OCI-LY7 (cell line): ENCODE results near the gene KLHL26. TPM values are rescaled to one million over a fixed set of nuclear protein-coding genes. Genes with fewer than 3 reads are reported as not detected.
A peak's percentile ranks its signal among the peaks of the same experiment; 100 is the strongest.

Experiments used
- BruUV-seq: library from RNA; stranded (reverse); fragments of 400-500 nt; replicated peaks from 2 replicates; lab custom pipeline; 2021; lab: Mats Ljungman, UMichigan
- CTCF ChIA-PET: fragments of 300-600 bp; sonication (Branson Sonifier 250); formaldehyde crosslinking; loops from one replicate; lab custom pipeline; 2022; ENCODE audit warnings: antibody characterized with exemption; ENCODE audit not compliant: unreplicated experiment; lab: Charles Lee
- POLR2A ChIA-PET: fragments of 300-600 bp; sonication (Branson Sonifier 250); formaldehyde crosslinking; loops from one replicate; lab custom pipeline; 2022; ENCODE audit warnings: antibody characterized with exemption; lab: Charles Lee
- DNase-seq: peaks from one replicate; pipeline ENCODE4 v3.0.0-alpha.2; 2015; ENCODE audit warnings: low spot score
- H2AFZ ChIP-seq: fragments of 200-600 bp; sonication (generic), shearing (Covaris generic); 2 replicates; pipeline ENCODE4 v1.6.1; 2014; ENCODE audit warnings: mild to moderate bottlenecking, antibody characterized with exemption, low read length, moderate library complexity
- H3K27ac ChIP-seq: fragments of 200-600 bp; sonication (generic); 2 replicates; pipeline ENCODE4 v1.5.1; 2014; ENCODE audit warnings: mixed run types, low read depth, mild to moderate bottlenecking, moderate library complexity, low read length, inconsistent platforms; ENCODE audit not compliant: poor library complexity, severe bottlenecking
- H3K36me3 ChIP-seq: fragments of 200-600 bp; sonication (generic); 2 replicates; pipeline ENCODE4 v1.6.1; 2014; ENCODE audit warnings: mild to moderate bottlenecking, antibody characterized with exemption, low read length, moderate library complexity, mixed read lengths; ENCODE audit not compliant: insufficient read depth
- H3K4me1 ChIP-seq: fragments of 200-600 bp; sonication (generic); 2 replicates; pipeline ENCODE4 v1.5.1; 2014; ENCODE audit warnings: mild to moderate bottlenecking, low read length; ENCODE audit not compliant: insufficient read depth, poor library complexity, severe bottlenecking
- H3K4me2 ChIP-seq: fragments of 200-600 bp; sonication (generic); 2 replicates; pipeline ENCODE4 v1.6.1; 2014; ENCODE audit warnings: mild to moderate bottlenecking, low read length
- H3K4me3 ChIP-seq: fragments of 200-600 bp; sonication (generic); 2 replicates; pipeline ENCODE4 v1.5.1; 2014; ENCODE audit warnings: mild to moderate bottlenecking, low read depth, low read length; ENCODE audit not compliant: poor library complexity, severe bottlenecking
- H3K79me2 ChIP-seq: fragments of 200-600 bp; sonication (generic); 2 replicates; pipeline ENCODE4 v1.6.1; 2016; ENCODE audit warnings: low read depth, mild to moderate bottlenecking, low read length, moderate library complexity, mixed read lengths; ENCODE audit not compliant: insufficient read depth
- H3K9me2 ChIP-seq: fragments of 200-600 bp; sonication (generic); 2 replicates; pipeline ENCODE4 v1.6.1; 2016; ENCODE audit warnings: mild to moderate bottlenecking, low read length, mixed read lengths; ENCODE audit not compliant: insufficient read depth
- H3K9me3 ChIP-seq: fragments of 200-600 bp; sonication (generic); 2 replicates; pipeline ENCODE4 v1.6.1; 2014; ENCODE audit warnings: mild to moderate bottlenecking, mixed run types, low read length, mixed read lengths
- H4K20me1 ChIP-seq: fragments of 200-600 bp; sonication (generic); 2 replicates; pipeline ENCODE4 v1.6.1; 2014; ENCODE audit warnings: mild to moderate bottlenecking, antibody characterized with exemption, low read length, moderate library complexity, mixed read lengths; ENCODE audit not compliant: insufficient read depth
- EZH2phosphoT487 ChIP-seq: fragments of 200-600 bp; sonication (generic); IDR thresholded peaks from 2 replicates; pipeline ENCODE4 v1.6.1; 2018; ENCODE audit warnings: low read depth, borderline replicate concordance, mild to moderate bottlenecking, mixed run types, antibody characterized with exemption, low read length, moderate library complexity, mixed read lengths
- intact Hi-C: fragments of 100-400 bp; cut with micrococcal nuclease; formaldehyde crosslinking; loops from one replicate; pipeline ENCODE4 v1.10.0; 2022; ENCODE audit not compliant: unreplicated experiment
- total RNA-seq, 2 experiments: library from RNA; depleted of rRNA in 1 of 2; stranded (reverse); fragments of >200 nt in 1 of 2; shearing (Covaris generic) in 1 of 2; gene quantifications; 2 replicates each; pipeline ENCODE4 v1.2.3, GENCODE V29; 2014 to 2022
- TF ChIP-seq, protein P1 (sequence below): fragments of 200-600 bp; sonication (generic); conservative IDR thresholded peaks from 2 replicates; pipeline ENCODE4 v1.5.1; 2014; ENCODE audit warnings: mild to moderate bottlenecking, antibody characterized with exemption, low read length, moderate library complexity, mixed read lengths

KLHL26 gene
- total RNA-seq, 2 experiments from 2014 or later, result 1.0 to 8.9 TPM

GRCh38 chr19:18718015-18718526 lies 81.2 kb downstream of the KLHL26 start:
- H3K9me2 ChIP-seq, result no peaks in the 10 kb centered on the region
- no TSS peak for BruUV-seq
- POLR2A ChIA-PET, result no interaction called here

GRCh38 chr19:18718846-18719458 lies 82.1 kb downstream of the KLHL26 start:
- Histone ChIP-seq H3K4me1 (no peaks in the 10 kb centered on the region), H4K20me1 (no peaks in the 10 kb centered on the region), H3K9me3 (no peaks in the 10 kb centered on the region), H3K79me2 (no peaks in the 10 kb centered on the region), H3K9me2 (no peaks in the 10 kb centered on the region), H3K27ac (no peak overlapping the region), H2AFZ (no peak overlapping the region), H3K4me3 (no peak overlapping the region), H3K36me3 (no peaks in the 10 kb centered on the region), H3K4me2 (no peak overlapping the region)
- intact Hi-C loops, result no loop called here
- no peak for TF ChIP-seq EZH2phosphoT487
- TF ChIP-seq, protein P1, sequence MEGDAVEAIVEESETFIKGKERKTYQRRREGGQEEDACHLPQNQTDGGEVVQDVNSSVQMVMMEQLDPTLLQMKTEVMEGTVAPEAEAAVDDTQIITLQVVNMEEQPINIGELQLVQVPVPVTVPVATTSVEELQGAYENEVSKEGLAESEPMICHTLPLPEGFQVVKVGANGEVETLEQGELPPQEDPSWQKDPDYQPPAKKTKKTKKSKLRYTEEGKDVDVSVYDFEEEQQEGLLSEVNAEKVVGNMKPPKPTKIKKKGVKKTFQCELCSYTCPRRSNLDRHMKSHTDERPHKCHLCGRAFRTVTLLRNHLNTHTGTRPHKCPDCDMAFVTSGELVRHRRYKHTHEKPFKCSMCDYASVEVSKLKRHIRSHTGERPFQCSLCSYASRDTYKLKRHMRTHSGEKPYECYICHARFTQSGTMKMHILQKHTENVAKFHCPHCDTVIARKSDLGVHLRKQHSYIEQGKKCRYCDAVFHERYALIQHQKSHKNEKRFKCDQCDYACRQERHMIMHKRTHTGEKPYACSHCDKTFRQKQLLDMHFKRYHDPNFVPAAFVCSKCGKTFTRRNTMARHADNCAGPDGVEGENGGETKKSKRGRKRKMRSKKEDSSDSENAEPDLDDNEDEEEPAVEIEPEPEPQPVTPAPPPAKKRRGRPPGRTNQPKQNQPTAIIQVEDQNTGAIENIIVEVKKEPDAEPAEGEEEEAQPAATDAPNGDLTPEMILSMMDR, result no peak
- no peak for DNase-seq
- ChIA-PET CTCF (no interaction called here), POLR2A (no interaction called here)
- no TSS peak for BruUV-seq

More at GRCh38 chr19:18718015-18718526, 81.2 kb downstream of the KLHL26 start:
- Histone ChIP-seq H3K4me2 (no peak overlapping the region), H3K4me1 (no peaks in the 10 kb centered on the region), H3K79me2 (no peaks in the 10 kb centered on the region), H3K9me3 (no peaks in the 10 kb centered on the region), H3K4me3 (no peak overlapping the region), H3K27ac (no peak overlapping the region), H3K36me3 (no peaks in the 10 kb centered on the region), H2AFZ (no peak overlapping the region), H4K20me1 (no peaks in the 10 kb centered on the region)
- intact Hi-C loops, result no loop called here
- CTCF ChIA-PET, result no interaction called here
- peak; percentile 4 for DNase-seq
- TF ChIP-seq EZH2phosphoT487, result no peak
- TF ChIP-seq, protein P1, result no peak

GRCh38 chr19:18719541-18719940 lies 82.7 kb downstream of the KLHL26 start:
- no TSS peak for BruUV-seq
- TF ChIP-seq, protein P1, result no peak
- no peak for TF ChIP-seq EZH2phosphoT487
- H3K9me2 ChIP-seq, result no peaks in the 10 kb centered on the region
- H3K79me2 ChIP-seq, result no peaks in the 10 kb centered on the region
- no peaks in the 10 kb centered on the region for H4K20me1 ChIP-seq
- H3K4me2 ChIP-seq, result no peak overlapping the region
- H3K27ac ChIP-seq, result no peak overlapping the region
- intact Hi-C loops, result no loop called here
- H3K9me3 ChIP-seq, result no peaks in the 10 kb centered on the region
- H2AFZ ChIP-seq, result no peak overlapping the region
- DNase-seq, result no peak
- ChIA-PET CTCF (no interaction called here), POLR2A (no interaction called here)
- H3K36me3 ChIP-seq, result no peaks in the 10 kb centered on the region
- no peaks in the 10 kb centered on the region for H3K4me1 ChIP-seq
- no peak overlapping the region for H3K4me3 ChIP-seq
